Cardiac muscle cell (in vitro differentiated cells and primary cell): ENCODE results near the gene OAS3. TPM values are rescaled to one million over a fixed set of nuclear protein-coding genes. Genes with fewer than 3 reads are reported as not detected.

Source experiments
- DNase-seq, 2 donors: peaks; one replicate each; pipeline versions ENCODE4 v3.0.0 to v3.0.0-alpha.2; 2010 to 2017; ENCODE audit warnings: low read depth in 1 of 2, low spot score in 1 of 2
- H3K27ac ChIP-seq: fragments of 200-600 bp; sonication (generic); 2 replicates; pipeline ENCODE4 v1.5.1; 2016
- H3K27me3 ChIP-seq: fragments of 200-600 bp; sonication (generic); 2 replicates; pipeline ENCODE4 v1.6.0; 2016; ENCODE audit warnings: control low read depth
- H3K36me3 ChIP-seq: fragments of 200-600 bp; sonication (generic); 2 replicates; pipeline ENCODE4 v1.5.1; 2016; ENCODE audit warnings: control low read depth
- H3K4me1 ChIP-seq: fragments of 200-600 bp; sonication (generic); 2 replicates; pipeline ENCODE4 v1.8.1; 2017; ENCODE audit warnings: low read depth, mild to moderate bottlenecking, mixed run types
- H3K4me3 ChIP-seq: fragments of 200-600 bp; sonication (generic); 2 replicates; pipeline ENCODE4 v1.5.1; 2016; ENCODE audit warnings: mild to moderate bottlenecking
- H3K9me3 ChIP-seq: fragments of 200-600 bp; sonication (generic); 2 replicates; pipeline ENCODE4 v1.5.1; 2017; ENCODE audit warnings: low read depth, mild to moderate bottlenecking, control low read depth
- polyA plus RNA-seq: library from polyadenylated mRNA; unstranded; fragments of >200 nt; fragmentation: Nextera tagmentation; extraction: Ambion mirVana; gene quantifications from 2 replicates; pipeline ENCODE4 v1.2.1, GENCODE V29; 2016
- total RNA-seq: library from RNA; depleted of rRNA; stranded (reverse); fragments of >200 nt; gene quantifications from 2 replicates; pipeline ENCODE4 v1.2.3, GENCODE V29; 2016
- TF ChIP-seq, protein P1 (sequence below): IDR thresholded peaks from 2 replicates; pipeline ENCODE4 v1.5.1; 2012; ENCODE audit warnings: low read depth, mild to moderate bottlenecking, low read length

OAS3 gene, protein sequence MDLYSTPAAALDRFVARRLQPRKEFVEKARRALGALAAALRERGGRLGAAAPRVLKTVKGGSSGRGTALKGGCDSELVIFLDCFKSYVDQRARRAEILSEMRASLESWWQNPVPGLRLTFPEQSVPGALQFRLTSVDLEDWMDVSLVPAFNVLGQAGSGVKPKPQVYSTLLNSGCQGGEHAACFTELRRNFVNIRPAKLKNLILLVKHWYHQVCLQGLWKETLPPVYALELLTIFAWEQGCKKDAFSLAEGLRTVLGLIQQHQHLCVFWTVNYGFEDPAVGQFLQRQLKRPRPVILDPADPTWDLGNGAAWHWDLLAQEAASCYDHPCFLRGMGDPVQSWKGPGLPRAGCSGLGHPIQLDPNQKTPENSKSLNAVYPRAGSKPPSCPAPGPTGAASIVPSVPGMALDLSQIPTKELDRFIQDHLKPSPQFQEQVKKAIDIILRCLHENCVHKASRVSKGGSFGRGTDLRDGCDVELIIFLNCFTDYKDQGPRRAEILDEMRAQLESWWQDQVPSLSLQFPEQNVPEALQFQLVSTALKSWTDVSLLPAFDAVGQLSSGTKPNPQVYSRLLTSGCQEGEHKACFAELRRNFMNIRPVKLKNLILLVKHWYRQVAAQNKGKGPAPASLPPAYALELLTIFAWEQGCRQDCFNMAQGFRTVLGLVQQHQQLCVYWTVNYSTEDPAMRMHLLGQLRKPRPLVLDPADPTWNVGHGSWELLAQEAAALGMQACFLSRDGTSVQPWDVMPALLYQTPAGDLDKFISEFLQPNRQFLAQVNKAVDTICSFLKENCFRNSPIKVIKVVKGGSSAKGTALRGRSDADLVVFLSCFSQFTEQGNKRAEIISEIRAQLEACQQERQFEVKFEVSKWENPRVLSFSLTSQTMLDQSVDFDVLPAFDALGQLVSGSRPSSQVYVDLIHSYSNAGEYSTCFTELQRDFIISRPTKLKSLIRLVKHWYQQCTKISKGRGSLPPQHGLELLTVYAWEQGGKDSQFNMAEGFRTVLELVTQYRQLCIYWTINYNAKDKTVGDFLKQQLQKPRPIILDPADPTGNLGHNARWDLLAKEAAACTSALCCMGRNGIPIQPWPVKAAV
- total RNA-seq, result 0.04 and 0.36 TPM in 2 replicates
- polyA plus RNA-seq, result 0.59 TPM in 1 of 2 replicates, not detected in the other

DNA sequence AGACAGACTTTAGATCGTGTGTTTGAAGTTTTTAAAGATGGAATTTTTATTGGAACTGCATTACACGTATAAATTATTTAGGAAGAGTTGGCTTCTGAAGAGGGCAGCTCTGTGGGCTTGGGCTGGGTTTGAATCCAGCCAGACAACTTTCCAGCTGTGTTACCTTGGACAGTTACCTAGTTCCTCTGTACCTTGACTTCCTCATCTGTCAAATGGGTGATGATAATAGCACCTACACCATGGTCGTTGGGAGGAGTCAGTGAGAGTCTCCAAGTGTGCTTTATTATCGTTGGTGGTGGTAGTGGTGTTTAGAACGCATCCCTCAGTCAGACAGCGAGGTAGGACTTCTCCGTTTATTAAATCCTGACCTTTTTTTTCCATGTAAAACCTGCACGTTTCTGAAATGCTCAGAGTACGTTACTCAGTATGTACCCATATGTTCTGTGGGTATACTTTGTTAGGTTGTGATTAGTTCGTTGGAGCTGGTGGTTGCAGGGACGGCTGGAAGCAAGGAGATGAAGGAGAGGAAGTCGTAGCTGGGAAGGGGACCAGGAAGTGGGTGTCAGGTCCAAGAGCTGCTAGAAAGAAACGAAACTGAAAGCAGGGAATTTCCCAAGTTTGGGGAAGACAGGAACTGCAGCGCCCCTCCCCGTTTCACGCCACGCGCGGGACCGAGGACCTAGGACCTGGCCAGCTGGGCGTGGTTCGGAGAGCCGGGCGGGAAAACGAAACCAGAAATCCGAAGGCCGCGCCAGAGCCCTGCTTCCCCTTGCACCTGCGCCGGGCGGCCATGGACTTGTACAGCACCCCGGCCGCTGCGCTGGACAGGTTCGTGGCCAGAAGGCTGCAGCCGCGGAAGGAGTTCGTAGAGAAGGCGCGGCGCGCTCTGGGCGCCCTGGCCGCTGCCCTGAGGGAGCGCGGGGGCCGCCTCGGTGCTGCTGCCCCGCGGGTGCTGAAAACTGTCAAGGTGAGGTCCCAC lies at the start of gene OAS3:
Gene OAS3, plus strand, starts transcription at position 734 of the 979 bp plus-strand sequence. Its CDS starts 57 bp downstream, at position 791.
- DNase-seq, result peak; percentile 62 to 89
- no peaks in the 10 kb centered on the region for H3K4me1 ChIP-seq
- peak within 1 kb of the TSS; percentile 14 for H3K4me3 ChIP-seq
- peaks cover 44% of the 10 kb centered on the region for H3K27me3 ChIP-seq
- TF ChIP-seq, protein P1, sequence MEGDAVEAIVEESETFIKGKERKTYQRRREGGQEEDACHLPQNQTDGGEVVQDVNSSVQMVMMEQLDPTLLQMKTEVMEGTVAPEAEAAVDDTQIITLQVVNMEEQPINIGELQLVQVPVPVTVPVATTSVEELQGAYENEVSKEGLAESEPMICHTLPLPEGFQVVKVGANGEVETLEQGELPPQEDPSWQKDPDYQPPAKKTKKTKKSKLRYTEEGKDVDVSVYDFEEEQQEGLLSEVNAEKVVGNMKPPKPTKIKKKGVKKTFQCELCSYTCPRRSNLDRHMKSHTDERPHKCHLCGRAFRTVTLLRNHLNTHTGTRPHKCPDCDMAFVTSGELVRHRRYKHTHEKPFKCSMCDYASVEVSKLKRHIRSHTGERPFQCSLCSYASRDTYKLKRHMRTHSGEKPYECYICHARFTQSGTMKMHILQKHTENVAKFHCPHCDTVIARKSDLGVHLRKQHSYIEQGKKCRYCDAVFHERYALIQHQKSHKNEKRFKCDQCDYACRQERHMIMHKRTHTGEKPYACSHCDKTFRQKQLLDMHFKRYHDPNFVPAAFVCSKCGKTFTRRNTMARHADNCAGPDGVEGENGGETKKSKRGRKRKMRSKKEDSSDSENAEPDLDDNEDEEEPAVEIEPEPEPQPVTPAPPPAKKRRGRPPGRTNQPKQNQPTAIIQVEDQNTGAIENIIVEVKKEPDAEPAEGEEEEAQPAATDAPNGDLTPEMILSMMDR, result no peak
- H3K36me3 ChIP-seq, result no peaks in the 10 kb centered on the region
- no peak within 1 kb of the TSS for H3K27ac ChIP-seq
- no peaks in the 10 kb centered on the region for H3K9me3 ChIP-seq

DNA sequence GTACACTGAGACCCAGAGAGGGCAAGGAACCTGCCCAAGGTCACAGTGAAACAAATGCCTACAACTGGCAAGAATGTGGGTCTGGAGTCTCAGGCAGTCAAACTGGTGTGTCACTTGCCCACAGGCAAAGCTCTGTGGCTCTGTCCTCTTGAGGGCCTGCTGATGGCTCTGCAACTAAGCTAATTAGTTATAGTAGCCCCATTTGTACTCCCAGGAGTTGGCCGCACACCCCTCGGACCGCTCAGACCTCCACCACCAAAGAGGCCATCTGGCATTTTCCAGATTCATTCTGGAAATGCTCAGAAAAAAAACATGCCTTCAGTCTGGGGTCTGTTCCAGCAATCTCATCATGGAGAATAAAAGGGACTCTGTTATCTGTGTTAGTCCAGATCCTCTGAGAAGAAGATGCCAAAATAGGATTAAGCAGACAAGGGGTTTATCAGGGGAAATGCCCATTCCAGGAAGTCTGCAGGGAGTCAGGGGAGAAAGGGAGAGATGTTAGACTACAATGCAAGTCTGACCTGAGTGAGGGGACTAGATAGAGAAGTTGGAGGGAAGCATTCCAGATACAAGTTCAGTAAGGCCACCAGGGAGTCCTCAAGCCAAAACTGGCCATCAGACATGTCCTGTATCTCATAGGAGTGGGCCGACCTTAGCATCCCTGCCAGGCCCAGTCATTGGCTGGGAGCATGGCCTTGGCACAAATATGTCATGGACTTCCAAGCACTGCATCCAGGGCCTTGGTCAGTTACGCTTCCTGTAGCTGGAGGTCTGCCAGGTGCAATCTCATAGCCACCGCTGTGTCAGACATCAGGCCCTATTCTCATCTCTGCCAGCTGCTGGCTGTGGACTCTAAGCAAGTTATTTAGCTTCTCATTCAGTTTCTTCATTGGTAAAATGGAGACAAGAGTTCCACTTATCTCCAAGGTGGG lies 46.9 kb upstream of the OAS3 start:
- DNase-seq, result peak in 1 of 2 donors; percentile 48
- H3K36me3 ChIP-seq, result no peaks in the 10 kb centered on the region

GRCh38 chr12:112892856-112893255 lies 45.4 kb upstream of the OAS3 start:
- no peaks in the 10 kb centered on the region for H3K27me3 ChIP-seq
- TF ChIP-seq, protein P1, result no peak
- DNase-seq, result peak in 1 of 2 donors; percentile 5
- H3K9me3 ChIP-seq, result no peaks in the 10 kb centered on the region
- no peak overlapping the region for H3K27ac ChIP-seq
- no peak overlapping the region for H3K4me3 ChIP-seq
- no peaks in the 10 kb centered on the region for H3K36me3 ChIP-seq
- no peaks in the 10 kb centered on the region for H3K4me1 ChIP-seq

More for the DNA sequence above, 46.9 kb upstream of the OAS3 start:
- TF ChIP-seq, protein P1, result no peak
- H3K27me3 ChIP-seq, result no peaks in the 10 kb centered on the region
- H3K27ac ChIP-seq, result no peak overlapping the region
- H3K4me1 ChIP-seq, result no peaks in the 10 kb centered on the region
- H3K4me3 ChIP-seq, result no peak overlapping the region
- H3K9me3 ChIP-seq, result no peaks in the 10 kb centered on the region

DNA sequence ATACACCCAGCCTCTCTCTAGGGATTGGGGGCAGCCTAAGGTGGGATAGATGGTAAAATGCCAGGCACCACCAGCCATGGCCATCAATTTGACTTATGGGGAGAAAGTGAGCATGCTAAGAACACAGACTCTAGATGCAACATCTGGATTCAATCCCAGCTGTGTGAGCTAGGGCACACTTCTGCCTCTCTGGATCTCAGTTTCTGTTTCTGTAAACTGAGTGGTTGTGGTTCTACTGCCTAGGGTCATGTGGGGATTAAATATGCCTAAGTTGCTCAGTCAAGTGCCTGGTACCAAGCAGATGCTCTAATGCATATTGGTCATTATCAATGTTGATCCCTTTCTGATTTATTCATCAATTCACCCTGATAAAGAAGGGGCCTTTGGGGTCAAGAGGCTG lies 44.1 kb upstream of the OAS3 start:
- Histone ChIP-seq H3K27me3 (no peaks in the 10 kb centered on the region), H3K36me3 (no peaks in the 10 kb centered on the region), H3K4me3 (no peak overlapping the region), H3K27ac (no peak overlapping the region), H3K4me1 (no peaks in the 10 kb centered on the region), H3K9me3 (no peaks in the 10 kb centered on the region)
- DNase-seq, result no peak
- TF ChIP-seq, protein P1, result no peak
